HFFc6 (cell line): Measurements from ENCODE around the gene GOLGA1. TPM values are rescaled to one million over a fixed set of nuclear protein-coding genes. Genes with fewer than 3 reads are reported as not detected.

ENCODE experiments used
- DNase-seq: peaks from one replicate; pipeline ENCODE4 v3.0.0-alpha.2; 2018
- H3K27ac Mint-ChIP-seq: 2 replicates; pipeline ENCODE4 v1.8.0; 2020; ENCODE audit warnings: mild to moderate bottlenecking, mixed read lengths
- H3K27me3 Mint-ChIP-seq: 2 replicates; pipeline ENCODE4 v1.8.0; 2021; ENCODE audit warnings: mild to moderate bottlenecking, moderate library complexity, mixed read lengths; ENCODE audit not compliant: insufficient read depth
- H3K36me3 Mint-ChIP-seq: 2 replicates; pipeline ENCODE4 v1.8.0; 2021; ENCODE audit warnings: low read depth, mixed read lengths
- H3K4me1 Mint-ChIP-seq: 2 replicates; pipeline ENCODE4 v1.8.0; 2020; ENCODE audit warnings: low read depth, mixed read lengths
- H3K4me3 Mint-ChIP-seq: 2 replicates; pipeline ENCODE4 v1.8.0; 2020; ENCODE audit warnings: mild to moderate bottlenecking, moderate library complexity, mixed read lengths
- H3K9me3 Mint-ChIP-seq: 2 replicates; pipeline ENCODE4 v1.8.0; 2020; ENCODE audit warnings: mild to moderate bottlenecking, mixed read lengths
- CTCF ChIP-seq: fragments of 200-600 bp; sonication (generic); IDR thresholded peaks from 2 replicates; pipeline ENCODE4 v1.5.0; 2021; ENCODE audit warnings: antibody characterized with exemption, mild to moderate bottlenecking
- total RNA-seq, 6 experiments: library from RNA; stranded (reverse); fragmentation: NEBNext Ultra II Directional; extraction: Animal tissue kit (Norgen Biotek cat#: 25700); gene quantifications; 2 replicates in 1 of 6; 3 replicates in 5 of 6; pipeline ENCODE4 v1.2.3, GENCODE V29; 2021

The GOLGA1 gene
- total RNA-seq, 6 experiments from 2014 or later, result 17.4 to 23.2 (median 20.2) TPM

- no peaks in the 10 kb centered on the region for H3K36me3 Mint-ChIP-seq
- no peaks in the 10 kb centered on the region for H3K9me3 Mint-ChIP-seq
- H3K4me1 Mint-ChIP-seq, result peaks cover 18% of the 10 kb centered on the region
- TF ChIP-seq CTCF, result no peak
- DNase-seq, result peak; percentile 50
- peaks cover 11% of the 10 kb centered on the region for H3K27me3 Mint-ChIP-seq
- H3K27ac Mint-ChIP-seq, result no peak overlapping the region; the same call in 1 of the 2 replicates
- H3K4me3 Mint-ChIP-seq, result no peak overlapping the region
These were observed 105.8 kb downstream of the GOLGA1 start for GRCh38 chr9:124835026-124835557.

- H3K4me3 Mint-ChIP-seq, result no peak overlapping the region
- TF ChIP-seq CTCF, result no peak
- H3K27me3 Mint-ChIP-seq, result peaks cover 11% of the 10 kb centered on the region
- H3K36me3 Mint-ChIP-seq, result no peaks in the 10 kb centered on the region
- peaks cover 18% of the 10 kb centered on the region for H3K4me1 Mint-ChIP-seq
- H3K27ac Mint-ChIP-seq, result peak overlapping the region; percentile 11; the same call in 1 of the 2 replicates
- H3K9me3 Mint-ChIP-seq, result no peaks in the 10 kb centered on the region
- DNase-seq, result peak; percentile 45
These were observed 106.3 kb downstream of the GOLGA1 start for GRCh38 chr9:124834591-124834990.

DNA sequence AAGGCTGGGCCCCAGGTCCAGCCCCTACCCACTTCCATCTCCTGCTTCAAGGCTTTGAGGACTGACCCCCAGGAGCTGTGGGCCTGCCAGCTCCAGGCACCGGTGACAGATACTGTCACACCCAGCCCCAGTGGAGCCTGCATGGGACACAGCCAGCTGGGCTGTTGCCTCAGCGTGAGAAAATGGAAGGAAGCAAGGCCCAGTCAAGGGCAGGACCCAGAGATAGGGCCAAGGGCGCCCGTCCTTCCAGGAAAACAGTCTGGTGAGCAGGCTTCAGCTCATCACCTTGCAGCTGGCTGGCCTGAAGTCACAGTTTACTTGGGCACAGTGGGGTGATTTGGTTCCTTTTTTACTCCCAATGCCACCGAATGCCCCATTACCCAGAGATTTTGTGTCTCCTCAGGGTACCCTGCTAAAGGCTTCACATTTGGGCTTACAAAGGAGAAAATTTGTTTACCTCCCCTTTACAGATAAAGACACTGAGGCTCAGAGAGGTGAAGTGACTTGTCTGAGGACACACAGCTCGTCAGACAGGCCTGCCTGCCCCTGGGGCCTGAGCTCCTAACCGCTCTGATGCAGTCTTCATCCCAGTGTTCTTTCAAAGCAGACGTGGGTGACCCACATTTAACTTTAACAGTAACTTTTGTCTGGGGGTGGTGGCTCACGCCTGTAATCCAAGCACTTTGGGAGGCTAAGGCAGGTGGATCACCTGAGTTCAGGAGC lies 109.1 kb downstream of the GOLGA1 start:
- H3K27ac Mint-ChIP-seq, result no peak overlapping the region
- H3K4me3 Mint-ChIP-seq, result no peak overlapping the region
- no peaks in the 10 kb centered on the region; the same call in none of the 2 replicates for H3K27me3 Mint-ChIP-seq
- no peaks in the 10 kb centered on the region for H3K9me3 Mint-ChIP-seq
- no peaks in the 10 kb centered on the region for H3K36me3 Mint-ChIP-seq
- no peak for DNase-seq
- TF ChIP-seq CTCF, result no peak
- H3K4me1 Mint-ChIP-seq, result peaks cover 25% of the 10 kb centered on the region

- H3K4me3 Mint-ChIP-seq, result no peak overlapping the region
- H3K4me1 Mint-ChIP-seq, result peaks cover 24% of the 10 kb centered on the region
- peaks cover 6% of the 10 kb centered on the region for H3K9me3 Mint-ChIP-seq
- H3K27ac Mint-ChIP-seq, result no peak overlapping the region; the same call in 1 of the 2 replicates
- no peak for TF ChIP-seq CTCF
- no peaks in the 10 kb centered on the region; the same call in none of the 2 replicates for H3K27me3 Mint-ChIP-seq
- peaks cover 5% of the 10 kb centered on the region; the same call in 1 of the 2 replicates for H3K36me3 Mint-ChIP-seq
- DNase-seq, result no peak
These were observed 110.3 kb downstream of the GOLGA1 start for GRCh38 chr9:124830593-124830992.

DNA sequence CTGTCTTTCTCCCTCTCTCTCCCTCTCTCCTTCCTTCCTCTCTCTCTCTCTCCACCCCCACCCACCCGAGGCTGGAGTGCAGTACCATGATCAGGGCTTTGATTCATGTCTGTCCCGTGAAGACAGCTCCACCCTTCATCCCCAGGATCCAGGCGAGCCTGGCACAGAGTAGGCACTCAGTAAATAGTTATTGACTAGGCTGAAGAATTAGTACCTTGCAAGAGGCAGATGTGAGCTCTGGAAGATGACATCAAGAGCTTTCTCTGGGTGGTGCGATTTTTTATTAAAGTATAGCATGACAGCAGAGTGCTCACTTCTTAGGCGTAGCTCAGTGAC lies 111.6 kb downstream of the GOLGA1 start:
- peaks cover 5% of the 10 kb centered on the region; the same call in 1 of the 2 replicates for H3K36me3 Mint-ChIP-seq
- peaks cover 6% of the 10 kb centered on the region for H3K9me3 Mint-ChIP-seq
- no peaks in the 10 kb centered on the region; the same call in none of the 2 replicates for H3K27me3 Mint-ChIP-seq
- peaks cover 11% of the 10 kb centered on the region for H3K4me1 Mint-ChIP-seq
- no peak overlapping the region for H3K4me3 Mint-ChIP-seq
- no peak for TF ChIP-seq CTCF
- no peak overlapping the region for H3K27ac Mint-ChIP-seq
- no peak for DNase-seq
